T-helper 9 cell (primary cell): Measurements from ENCODE around the gene RBBP8.
"Not testable (repeated sequence)": the region's sequence is repeated elsewhere in the genome, so short reads cannot be mapped to it uniquely, and the experiment has no call there.

ENCODE experiments used
- DNase-seq: peaks from one replicate; pipeline ENCODE4 v3.0.0-alpha.2; 2020
- total RNA-seq, 2 donors: gene quantifications; one replicate each; lab custom pipeline; 2026; lab: John Stamatoyannopoulos, UW

RBBP8 gene
- total RNA-seq: 6.3 to 9.2 reads per million in 2 donors

DNA sequence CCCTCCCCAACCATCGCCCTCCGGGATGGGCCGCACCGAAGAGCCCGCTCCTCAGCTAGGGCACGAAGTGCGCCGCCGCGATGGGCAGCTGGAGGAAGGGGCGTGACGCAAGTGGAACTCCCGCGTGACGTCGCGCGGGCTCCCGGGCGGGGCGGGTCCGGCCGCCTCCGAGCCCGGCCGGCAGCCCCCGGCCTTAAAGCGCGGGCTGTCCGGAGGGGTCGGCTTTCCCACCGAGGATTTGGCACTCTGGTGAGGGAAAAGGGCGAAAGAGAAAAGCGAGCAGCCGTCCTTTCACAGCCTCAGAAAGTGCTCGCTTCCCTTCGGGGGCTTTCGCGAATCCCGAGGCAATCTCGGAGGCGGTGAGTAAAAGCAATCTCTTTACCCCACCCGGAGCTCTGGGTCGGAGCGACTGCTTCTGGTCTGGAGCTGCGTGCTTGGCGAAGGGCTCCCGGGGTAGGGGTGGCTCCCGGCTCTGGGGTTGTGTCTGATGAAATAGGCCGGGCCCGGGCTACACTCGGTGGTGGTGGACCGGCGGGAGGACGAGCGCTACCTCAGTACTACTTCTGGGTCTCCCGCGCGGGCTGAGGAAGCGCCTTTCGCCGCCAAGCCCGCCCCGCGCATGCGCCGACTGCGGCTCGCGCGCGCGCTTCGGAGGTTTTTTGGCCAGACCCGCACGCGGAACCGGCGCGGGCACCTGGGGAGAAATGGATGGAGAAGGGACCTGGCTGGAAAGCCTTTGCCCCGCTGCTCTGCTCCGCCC, at the start of gene RBBP8:
Gene RBBP8, plus strand, starts transcription at position 123 of the 760 bp plus-strand sequence. CDS start 3,524 bp downstream, outside the sequence.
- DNase-seq: peak; percentile 70

DNA sequence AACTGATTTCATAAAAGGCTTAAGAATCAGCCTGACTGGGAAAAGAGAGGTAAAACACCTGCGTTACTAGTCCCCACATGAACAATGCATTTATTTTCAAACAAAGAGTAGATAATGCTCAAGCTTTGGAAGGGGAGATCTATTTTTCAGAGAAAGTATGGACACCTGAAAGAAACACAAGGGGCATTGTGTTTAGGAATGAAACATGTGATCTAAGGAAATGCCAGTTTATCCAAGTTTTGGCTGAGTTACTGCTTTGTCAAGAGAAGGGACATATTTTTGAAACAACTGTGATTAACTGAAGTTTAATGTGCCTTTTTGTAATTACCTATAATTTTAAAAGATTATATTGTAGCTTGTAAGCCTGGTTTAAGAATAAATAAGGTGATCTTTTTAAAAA, 49.3 kb upstream of the RBBP8 start:
- no peak for DNase-seq

DNA sequence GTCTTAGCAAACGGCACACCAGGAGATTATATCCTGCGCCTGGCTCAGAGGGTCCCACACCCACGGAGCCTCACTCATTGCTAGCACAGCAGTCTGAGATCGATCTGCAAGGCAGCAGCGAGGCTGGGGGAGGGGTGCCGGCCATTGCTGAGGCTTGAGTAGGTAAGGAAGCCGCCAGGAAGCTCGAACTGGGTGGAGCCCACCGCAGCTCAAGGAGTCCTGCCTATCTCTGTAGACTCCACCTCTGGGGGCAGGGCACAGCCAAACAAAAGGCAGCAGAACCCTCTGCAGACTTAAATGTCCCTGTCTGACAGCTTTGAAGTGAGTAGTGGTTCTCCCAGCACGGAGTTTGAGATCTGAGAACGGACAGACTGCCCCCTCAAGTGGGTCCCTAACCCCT, 47.4 kb upstream of the RBBP8 start:
- not testable (repeated sequence) for DNase-seq

DNA sequence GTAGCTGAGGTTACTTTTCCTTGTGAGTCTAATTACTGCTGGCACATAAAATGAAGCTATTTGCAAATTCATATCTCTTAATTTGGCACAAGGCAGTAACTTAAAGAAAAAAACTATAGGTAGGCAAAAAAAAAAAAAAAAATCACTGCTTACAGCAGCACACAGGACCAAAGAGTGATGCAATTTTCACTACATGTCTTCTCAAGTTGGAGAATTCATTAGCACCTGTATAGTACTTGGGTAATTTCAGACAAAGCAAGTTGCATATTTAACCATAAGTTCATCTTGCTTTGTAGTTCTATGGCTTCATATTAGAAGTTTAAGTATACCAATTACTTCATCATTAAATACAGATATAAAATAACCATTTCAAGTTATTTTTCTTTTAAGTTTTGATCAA, 33.7 kb upstream of the RBBP8 start:
- DNase-seq: no peak

DNA sequence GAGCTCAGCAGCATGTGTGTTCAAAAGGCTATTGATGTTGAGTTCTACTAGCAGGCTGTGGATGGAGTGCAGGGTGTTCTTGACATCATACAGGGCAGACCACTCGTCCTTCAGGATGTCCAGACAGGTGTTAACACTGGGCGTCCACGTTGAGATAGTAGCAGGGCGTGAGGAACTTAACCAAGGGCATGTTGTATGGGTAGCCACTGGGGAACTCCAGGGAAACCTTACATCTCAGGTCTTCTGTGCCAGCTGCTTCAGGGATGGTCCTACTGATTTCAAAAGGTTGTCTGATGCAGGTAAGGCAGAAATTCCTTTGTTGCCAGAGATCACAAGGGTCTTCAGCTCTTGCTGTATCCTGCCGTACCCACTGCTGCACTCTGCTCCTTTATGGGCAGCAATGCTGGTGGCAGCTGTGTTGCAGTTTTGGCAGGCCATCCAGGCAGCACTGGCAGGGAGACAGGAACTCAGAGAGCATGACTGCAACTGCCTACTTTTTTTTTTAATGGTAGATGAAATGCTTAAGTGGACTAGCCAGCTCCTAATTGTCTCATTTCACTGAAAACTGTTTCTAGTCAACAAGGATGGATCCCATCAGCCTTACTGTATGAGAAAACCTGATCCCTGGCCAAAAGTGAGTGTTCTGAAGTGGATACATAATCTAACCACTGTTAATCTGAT, 32.4 kb upstream of the RBBP8 start:
- DNase-seq: no peak

DNA sequence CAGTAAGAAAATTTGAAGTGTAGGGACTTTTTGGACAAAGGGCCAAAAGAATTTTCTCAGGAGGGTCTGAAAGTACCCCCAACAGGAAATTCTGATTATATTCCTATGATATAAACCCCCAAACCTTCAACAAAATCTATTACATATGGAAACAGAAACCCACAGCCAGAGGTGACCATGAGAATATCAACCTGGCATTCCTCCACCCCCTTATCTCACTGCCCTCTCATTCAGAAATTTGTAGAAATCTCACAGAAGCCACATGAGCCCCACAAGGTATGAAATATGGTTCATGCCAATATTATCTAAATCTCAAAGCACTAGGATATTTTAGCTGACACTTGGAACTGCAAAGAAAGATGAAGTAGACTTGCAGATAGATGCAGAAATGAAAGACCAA, 31.0 kb upstream of the RBBP8 start:
- DNase-seq: no peak

DNA sequence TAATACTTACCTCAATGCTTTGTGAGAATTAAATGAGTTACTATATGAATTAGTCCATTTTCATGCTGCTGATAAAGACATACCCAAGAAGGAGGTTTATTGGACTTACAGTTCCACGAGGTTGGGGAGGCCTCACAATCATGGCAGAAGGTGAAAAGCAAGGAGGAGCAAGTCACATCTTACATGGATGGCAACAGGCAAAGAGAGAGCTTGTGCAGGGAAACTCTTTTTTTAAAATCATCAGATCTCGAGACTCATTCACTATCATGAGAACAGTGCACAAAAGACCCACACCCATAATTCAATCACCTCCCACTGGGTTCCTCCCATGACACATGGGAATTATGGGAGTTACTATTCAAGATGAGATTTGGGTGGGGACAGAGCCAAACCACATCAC, 29.9 kb upstream of the RBBP8 start:
- DNase-seq: not testable (repeated sequence)

DNA sequence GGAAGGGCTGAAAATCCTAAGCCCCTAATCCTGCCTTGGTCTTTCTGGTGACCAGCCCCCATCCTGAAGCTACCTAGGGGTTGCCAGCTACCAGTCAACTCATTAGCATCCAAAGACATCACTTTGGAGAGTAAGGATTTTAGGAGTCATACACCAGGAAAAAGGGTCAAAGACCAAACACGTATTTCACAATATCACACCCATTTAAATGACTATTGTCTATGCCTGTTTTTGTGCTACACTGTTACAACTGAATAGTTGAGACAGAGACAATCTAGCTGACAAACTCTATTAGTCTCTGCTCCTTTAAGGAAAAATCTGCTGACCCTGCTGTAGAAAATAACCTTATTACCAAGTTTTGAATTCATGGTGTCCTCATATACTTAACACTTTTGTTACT, 21.0 kb upstream of the RBBP8 start:
- DNase-seq: no peak

DNA sequence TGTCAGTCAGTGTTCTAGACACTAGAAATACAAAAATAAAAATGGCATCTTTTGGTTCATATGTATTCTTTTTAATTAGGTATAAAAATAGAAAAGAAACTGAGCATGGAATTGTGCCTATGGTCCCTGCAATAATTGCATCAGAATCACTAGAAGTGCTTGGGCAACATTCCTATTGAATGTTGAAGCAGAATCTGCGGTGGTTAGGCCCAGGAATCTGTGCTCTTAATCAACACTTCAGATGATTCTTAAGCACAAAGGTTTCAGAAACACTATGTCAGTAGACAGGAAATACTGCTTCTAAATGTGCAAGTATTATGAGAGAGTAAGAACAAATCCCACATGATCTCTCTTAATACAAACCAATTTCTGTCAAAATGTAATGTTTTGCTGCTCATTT, 20.3 kb upstream of the RBBP8 start:
- DNase-seq: no peak

DNA sequence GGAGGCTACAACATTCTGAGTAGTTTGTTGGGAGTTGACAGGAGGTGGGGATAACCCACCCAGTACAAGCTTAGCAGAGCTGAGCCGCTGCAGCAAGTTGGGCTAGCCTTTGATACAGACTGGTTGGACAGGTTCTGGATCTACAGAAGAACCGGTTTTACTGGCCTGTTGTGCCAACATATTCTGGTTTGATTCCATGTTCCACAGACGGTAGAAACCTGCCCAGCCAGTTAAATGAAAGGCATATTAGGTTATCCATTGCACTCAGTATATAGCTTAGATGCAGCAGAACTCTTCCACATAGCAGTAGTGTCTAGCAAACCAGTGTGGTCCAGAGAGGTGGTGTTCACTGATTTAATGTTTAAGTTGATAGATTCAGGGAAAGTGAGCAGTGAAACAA, 19.3 kb upstream of the RBBP8 start:
- no peak for DNase-seq

DNA sequence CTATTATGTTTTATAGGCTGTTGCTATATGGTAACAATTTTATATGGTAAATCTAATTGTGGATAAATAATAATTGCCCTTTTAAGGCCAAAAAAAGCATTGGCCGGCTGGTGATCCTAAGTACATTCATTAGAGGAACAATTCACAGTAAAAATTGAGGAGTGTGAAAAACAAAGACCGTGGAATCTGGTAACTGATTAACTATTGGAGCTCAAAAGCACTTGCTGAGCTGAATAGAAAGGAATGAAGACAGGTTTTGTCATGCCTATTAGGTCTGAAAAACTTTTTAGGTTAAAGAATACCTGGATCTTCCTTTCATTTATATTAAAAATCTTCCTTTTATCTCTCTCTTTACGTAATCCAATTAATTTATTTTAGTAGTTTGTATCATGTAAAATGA, 18.5 kb upstream of the RBBP8 start:
- DNase-seq: no peak

DNA sequence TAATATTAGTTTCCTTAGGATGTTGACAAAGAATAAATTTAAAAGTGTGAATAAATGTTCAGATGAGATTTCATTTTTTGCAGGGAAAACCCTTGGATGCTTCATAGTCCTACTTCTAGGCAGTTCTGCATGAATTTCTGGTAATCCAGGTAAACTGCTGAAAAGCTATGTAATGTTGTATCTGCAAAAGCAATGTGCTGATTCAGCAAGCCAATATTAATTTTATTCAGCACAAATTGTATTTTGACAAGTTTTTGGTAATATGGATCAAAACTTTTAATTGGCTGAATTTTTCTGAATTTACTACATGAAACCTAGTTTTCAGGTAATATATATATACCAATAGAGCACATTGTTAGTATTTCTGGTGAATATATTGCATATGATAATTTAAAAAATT, 17.8 kb upstream of the RBBP8 start:
- DNase-seq: no peak

DNA sequence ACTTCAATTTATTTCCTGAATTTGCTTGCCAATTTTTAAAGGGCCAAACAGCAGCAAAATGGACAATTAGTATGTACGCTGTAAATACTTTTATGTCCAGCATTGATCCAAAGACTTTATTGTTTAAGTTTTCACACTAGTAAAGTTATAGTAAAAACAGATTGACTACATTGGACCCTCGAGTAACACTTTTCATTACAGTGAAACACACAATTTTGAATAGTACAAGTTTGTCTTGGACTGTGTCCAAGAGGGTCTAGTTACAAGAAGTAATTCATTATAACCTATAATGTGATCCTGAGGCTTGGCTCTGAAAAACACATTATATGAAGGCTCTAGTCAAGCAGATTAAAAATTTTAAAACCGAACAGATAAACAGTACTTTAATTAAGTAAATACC, 11.4 kb upstream of the RBBP8 start:
- no peak for DNase-seq

DNA sequence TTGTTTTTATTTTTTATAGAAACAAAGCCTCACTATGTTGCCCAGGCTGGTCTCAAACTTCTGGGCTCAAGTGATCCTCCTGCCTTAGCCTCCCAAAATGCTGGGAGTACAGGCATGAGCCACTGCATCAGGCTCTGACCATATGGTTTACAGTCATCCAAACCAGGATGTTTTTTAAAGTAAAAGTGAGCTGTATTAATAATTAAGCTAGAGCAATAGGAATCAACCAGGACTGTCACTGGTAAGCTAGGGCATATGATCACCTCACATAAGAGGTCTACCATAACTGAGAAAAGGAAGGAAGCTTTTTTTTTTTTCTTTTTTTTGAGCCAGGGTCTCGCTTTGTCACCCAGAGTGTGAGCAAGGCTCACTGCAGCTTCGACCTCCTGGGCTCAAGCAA, 8.5 kb upstream of the RBBP8 start:
- no peak for DNase-seq

DNA sequence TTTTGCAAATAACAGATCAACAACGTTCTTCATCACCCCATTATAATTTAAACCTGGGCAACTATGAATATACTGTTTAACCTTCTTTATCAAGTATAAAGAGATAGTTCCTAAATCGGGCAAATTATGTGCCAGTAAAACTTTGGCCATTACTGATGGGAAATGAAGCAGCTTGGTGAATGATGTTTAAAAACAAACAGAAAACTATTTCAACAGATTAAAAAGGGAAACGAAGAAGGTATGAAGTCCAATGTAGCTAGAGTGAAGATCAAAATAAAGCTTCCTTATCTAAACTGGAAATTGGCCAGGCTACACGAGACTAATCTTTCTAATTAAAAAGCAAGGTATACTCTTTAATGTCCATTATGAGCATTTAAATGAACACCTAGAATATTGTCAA, 6.7 kb upstream of the RBBP8 start:
- no peak for DNase-seq

DNA sequence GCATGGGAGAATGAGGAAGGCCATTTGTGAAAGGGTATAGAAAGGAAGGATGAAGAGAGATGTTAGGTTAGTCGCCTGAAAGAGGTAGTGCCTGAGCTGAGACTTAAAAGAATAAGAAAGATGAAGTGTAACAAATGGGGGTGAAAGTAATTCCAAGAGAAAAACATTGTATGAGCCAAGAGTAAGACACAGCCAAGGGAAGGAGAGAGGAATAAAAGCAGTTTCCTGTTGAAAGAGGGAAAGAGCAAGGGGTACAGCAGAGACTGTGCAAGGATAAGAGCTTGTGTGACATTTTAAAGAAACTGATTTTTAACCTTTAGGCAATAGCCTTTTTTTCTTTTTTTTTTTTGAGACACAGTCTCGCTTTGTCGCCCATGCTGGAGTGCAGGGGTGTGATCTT, 4.8 kb upstream of the RBBP8 start:
- no peak for DNase-seq

DNA sequence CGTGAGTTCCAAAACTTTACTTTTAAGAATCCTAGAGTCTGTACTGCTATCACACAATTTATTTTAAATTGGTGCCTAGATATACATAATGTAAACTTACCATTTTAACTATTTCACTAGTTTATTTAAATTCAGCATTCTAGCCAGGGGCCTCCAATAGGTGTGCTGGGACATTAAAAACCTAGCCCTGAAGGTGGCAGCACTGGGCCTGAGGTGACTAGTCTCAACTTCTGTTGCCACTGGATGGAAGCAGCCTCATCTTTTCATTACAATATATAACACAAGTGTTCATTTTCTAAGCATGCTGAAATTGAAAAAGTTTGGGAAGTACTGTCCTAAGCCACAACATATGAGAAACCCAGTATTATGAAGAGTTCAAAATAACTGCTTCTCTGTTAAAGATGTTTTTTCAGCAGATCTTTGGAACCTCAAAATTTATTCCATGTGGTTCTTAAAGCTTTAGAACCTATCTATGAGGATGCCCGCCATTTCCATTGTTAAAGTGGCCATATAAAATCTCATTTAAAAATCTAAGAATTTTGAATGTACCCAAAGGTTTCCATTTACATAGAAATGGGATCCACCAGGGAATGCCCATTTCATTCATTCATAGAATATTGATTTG, 2.9 kb upstream of the RBBP8 start:
- DNase-seq: peak; percentile 68

DNA sequence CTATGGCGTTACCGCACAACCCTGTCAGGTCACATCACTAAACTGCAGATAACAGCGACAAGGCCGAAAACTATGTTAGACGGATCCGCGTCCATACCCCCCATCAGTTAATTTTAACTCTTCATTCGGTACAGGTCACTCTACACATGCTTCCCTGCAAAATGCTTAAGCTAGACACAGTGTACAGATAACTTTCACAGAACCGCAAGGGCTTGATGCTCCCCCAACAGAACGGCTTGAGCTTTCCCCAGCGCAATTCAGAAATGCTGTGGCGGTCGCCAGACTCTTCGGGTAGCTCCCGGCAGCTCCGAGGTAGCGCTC, 283 bp upstream of the RBBP8 start:
- no peak for DNase-seq

DNA sequence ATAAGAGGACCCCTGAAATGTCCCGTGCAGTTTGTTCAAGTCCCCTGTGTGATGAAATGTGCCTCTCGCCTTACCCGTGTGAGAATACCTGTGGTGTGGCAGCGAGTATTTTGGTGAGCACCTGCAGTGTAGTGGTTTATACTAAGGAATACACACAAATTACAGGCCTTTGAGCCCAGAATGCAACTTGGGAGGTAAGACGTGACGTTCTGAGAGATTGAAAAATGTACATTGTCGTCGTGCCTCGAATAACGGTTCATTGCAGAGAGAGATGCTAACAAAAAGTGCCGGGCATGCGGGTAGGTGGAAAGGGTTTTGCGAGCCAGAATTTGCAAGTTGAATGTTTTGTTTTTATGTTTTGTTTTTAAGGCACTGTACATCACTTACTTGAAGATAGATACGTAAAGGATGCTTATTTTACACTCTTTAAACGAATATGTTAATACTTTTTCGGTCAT, 867 bp downstream of the RBBP8 start:
- DNase-seq: no peak

DNA sequence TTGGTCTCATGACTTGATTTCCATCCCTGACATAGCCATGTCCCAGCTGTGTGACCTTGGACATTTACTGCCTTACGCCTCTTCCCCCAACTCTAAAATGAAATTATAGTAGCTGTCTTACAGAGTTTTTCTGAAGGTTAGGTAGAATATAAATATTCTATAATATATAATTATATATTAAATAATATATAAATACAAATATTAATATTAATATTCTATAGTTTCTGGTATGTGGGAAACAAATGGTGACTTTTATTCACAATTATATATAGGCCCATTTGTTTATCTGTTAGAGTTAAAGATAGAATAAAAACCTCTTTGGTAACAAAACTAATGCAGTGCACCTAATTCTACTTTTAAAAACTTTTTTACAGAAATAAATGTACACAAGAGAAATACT, 1.7 kb downstream of the RBBP8 start:
- no peak for DNase-seq

DNA sequence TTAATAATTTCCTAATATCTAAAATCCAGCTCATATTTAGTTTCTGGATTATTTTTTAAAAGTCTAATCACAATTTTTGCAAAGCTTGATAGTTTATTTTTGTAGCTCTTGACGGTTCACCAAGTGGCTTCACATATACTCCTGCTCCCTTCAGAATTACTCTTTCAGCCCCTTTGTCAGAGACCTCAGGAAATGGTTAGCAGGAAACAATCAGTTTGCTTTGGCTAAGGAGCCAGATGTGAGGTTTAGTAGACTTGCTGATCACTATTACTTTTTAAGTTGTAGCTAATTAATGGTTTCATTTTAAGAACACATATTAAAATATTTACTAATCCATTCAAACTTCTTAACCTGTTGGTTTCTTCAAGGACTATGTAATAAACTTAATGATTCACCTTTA, 2.3 kb downstream of the RBBP8 start:
- no peak for DNase-seq

DNA sequence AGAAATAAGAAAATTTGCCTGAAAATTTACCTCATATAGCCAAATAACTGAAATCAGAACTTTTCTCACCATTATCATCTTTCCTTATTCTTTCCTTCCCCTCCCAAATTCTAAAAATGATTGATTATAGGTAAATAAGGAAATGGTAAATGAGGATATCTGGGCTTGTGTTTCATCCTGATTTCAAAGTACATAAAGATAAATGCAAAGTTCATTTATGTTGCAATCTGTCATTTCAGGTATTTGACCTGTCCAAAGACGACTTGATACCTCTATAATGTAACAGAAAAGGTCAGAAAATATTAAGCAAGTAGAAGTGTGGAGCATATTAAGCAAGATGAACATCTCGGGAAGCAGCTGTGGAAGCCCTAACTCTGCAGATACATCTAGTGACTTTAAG, 3.4 kb downstream of the RBBP8 start:
- DNase-seq: no peak

DNA sequence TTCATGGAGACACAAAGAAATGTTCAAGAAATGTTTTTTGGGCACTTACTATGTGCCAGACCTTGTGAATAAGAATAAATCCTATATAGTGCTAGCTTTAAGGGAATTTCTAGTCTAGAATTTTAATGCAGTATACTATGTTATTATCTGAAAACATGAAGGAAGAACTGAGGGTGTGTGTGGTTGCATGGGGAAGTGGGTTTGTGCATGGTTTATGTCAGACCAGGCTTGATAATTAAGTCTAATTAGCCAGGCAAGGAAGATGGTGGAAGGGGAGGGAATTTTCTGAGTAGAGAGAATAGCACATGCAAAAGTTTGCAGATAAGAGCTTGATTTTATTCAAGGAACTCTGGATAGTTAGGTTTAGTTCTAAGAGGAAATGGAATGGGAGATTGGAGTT, 6.5 kb downstream of the RBBP8 start:
- DNase-seq: no peak

DNA sequence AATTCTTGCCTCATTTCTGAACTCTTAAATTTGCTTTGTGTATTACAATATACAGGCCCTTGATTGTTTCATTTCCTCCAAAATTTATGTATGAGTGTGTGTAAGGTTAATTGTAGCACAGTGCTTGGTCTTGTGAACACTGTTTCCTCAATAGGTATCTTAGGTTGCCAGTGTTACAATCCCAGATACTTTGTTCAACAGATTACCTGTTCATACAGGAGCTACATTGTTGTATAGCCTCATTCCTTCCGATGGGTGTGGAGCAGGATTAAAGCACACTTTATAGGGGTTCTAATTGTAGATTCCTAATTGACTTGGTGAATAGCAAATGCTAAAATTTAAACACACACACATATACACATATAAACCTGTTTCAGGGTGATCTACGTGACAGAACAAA, 10.7 kb downstream of the RBBP8 start:
- DNase-seq: no peak
